HL-60/S4 treated with retinoic acid at 250 ng/mL for 4 days and 3 days (cell line): Measurements from ENCODE around the gene MRPS18A.
"Not testable (repeated sequence)": the region's sequence is repeated elsewhere in the genome, so short reads cannot be mapped to it uniquely, and the experiment has no call there.

Source experiments
- in situ Hi-C: fragments of 300-500 bp; cut with MboI; formaldehyde crosslinking; loops from 2 replicates; pipeline ENCODE4 v1.7.0; 2022; ENCODE audit warnings: low sequenced_read_pairs

The MRPS18A gene

DNA sequence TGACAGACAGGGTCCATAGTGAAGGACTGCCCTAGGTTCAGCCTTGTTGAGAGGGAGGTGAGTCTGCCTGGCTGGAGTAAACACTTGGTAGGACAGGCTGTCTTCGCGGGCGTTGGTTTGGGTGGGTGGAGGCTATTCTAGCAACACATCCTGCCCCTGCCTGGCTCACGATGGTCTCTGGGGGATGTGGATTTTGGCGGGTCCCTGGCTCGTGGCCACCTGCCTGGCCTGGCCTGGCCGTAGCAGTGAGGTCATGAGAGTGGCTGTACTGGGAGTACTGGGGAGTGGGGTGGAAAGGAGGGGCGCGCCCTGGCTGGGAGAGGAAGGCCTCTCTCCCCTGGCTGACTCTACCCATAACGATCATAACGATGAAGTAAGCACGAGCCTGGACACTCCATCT, 30.2 kb upstream of the MRPS18A start:
- in situ Hi-C loops = no loop called here

DNA sequence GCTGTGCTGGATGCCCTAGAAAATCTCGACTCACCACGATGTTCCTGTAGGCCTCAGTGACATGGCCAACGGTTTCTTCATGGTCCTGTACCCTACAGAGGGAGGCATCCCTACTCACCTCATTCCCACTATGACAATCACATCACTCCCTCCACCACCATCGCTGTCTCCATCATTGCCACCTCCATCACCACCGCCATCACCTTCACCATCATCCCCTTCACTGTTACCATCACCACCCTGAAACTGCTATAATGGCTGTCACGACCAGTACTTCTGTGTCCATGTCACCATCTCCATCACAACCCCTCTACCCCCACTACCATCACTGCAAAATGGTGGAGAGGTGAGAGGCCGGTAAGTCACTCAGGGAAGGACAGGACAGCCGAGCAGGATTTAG, 29.8 kb upstream of the MRPS18A start:
- in situ Hi-C loops = no loop called here

DNA sequence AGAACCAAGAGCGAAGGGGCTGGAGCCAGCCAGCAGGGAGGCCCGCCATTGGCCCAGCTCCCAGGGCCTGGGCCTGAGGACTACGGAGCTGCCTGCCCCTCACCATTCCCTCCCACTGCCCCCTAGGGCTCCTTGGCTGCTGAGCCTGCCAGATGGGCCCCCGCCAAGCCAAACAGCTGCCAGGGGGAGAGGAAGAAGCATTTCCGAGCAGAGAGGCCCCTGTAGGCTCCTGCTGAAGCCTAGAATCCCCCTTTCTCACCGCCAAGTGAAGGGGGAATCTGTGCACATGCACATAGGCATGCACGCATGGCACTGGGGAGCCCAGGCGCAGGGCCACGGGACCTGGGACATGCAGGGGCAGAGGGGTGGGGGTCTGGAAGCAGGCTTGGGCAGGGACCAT, 28.5 kb upstream of the MRPS18A start:
- in situ Hi-C loops = no loop called here

DNA sequence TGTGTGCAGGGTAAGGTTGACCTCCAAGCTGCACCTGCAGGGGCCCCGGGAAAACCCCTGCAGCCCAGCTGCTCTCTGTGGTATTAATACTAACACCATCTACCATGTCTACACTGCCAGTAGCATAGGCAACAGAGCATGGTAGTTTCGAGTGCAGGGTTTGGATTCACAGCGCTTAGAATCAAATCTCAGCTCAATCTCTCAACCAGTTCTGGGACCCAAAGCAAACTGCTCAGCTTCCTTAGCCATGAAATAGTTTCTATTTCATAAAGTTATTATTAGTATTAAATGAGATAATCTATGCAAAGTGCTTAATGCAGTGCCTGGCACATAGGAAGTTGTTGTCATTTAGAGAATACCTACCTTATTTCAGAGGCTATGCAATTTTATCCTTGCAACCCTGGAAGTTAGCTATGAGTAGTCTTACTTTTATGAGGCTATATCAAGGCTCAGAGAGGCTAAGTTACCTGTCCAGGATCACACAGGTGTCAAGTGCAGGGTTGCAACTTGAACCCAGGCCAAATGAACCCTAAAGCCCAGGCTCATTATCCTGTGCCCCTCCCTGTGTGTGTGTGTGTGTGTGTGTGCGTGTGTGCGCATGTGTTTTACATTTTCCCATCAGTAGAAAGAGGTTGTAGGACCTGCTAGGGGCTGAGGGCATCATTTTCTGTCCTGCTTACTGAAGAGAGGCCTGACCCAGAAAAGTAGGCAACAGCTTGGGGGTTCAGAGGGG, 27.6 kb upstream of the MRPS18A start:
- in situ Hi-C loops = no loop called here

DNA sequence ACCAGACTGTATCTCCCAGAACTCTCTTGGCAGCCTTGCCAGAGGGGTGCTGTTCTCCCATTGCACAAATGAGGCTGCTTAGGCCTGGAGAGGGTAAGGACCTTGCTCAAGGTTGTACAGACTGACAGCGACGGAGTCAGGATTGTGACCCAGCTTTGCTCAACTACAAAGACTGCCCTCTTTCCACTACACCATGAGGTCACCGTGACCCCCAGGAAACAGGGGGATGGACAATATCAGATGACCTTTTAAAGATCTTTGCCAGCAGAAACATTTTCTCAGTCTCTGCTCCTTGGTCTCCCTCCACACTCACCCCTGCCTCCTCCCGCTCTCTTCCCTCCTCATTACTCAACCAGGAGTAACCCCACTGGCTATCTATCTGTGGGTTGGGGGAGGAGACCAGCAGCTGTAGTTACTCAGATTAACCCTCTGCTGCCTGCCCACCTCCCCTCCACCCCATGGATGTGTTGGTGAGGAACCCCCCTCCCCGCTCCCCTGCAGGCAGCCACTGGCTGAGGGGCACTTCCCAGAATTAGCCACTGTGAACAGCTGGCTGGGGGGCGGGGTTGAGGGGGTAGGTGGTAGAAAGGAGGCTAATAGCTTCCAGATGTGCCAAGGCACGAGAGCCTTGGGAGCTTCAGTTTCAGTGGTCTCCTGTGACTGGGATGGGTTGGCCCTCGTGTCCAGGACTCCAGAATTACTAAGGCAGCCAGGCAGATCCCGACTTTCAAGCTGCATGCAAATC, 26.9 kb upstream of the MRPS18A start:
- in situ Hi-C loops = no loop called here

DNA sequence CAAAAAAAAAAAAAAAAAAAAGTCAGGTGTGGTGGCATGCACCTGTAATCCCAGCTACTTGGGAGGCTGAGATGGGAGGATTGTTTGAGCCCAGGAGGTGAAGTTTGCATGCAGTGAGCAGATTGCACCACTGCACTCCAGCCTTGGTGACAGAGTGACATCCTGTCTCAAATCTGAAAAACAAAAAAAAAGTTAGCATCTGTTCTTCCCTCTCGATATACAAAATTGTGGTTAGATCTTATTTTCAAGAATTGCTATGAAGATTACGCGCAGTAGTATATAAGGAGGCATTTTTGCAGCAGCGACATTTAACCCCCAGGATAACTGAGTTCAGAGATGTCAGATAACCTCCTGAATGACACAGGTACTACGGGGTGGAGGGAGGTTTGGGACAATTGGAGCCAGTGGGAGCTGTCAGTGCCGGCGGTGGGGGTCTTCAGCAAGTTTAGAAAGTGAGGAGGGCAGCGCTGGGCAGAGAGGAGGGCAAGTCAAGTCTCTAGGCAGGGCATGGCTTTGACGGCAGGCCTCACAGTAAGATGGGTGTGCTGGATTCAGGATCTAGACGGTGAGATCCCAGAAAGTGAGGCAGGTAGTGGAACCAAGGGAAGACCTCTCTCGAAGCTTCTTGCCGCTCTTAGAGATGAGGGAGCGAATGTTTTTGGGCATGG, 26.2 kb upstream of the MRPS18A start:
- in situ Hi-C loops = no loop called here

DNA sequence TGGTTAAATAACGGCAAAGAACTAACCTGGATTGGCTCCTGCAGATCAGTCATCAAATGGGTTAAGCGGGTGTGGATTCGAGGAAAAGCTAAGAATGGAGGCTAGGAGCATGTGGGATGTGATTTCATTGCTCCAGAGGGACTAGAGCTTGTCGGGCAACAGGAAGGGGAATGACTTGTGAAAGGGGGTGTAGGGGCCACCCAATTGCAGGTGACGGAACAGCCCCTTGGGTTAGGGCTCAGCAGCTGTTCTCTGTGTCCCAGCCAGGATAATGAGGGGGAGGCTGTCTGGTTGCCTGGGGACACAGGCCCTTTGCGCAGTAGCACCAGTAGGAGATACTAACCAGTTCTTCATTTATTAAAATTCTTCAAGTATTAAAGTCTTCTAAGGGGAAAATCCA, 25.0 kb upstream of the MRPS18A start:
- in situ Hi-C loops = no loop called here

DNA sequence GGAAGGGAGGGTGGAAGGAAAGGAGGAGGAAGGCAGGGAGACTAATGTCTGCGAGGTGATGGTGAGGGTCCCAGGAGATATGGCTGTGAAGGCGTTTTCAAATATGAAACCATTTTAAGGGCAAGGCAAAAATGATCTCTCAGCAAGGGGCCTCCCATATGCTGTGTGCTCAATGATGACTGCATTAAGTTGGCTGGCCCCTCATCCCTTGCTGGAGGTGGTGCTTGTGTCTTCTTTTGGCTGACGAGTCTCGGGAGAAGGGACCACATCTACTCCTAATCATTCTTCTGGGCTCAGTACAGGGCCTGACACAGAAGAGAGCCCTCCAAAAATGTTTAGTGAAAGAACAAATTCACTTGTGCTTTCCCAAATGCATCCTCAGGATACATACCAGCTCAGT, 23.0 kb upstream of the MRPS18A start:
- in situ Hi-C loops = no loop called here

DNA sequence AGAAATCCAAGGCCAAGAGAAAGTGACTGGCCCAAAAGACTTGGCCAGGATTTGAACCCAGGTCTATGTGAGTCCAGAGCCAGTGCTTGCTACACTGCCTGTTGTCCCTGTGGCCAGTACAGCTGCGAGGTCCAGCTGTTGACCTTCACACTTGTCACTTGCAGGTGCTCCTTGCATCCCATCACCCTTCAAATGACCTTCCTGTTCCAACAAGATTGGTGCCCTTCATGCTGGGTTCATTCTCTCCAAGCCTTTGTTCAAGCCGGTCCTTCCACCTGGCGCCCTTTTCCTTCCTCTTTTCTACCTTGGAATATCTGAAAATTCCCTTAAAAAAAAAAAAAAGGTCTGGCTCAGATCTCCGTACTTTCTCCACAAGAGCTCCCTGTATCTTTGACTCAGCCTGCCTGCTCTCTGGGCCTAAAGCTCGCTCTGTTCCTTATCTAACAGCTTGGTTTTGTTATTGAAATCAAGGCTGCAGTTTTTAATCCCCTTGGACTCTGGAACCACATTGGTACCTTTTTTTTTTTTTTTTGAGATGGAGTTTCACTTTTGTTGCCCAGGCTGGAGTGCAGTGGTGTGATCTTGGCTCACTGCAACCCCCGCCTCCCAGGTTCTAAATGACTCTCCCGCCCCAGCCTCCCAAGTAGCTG, 22.2 kb upstream of the MRPS18A start:
- in situ Hi-C loops = no loop called here

DNA sequence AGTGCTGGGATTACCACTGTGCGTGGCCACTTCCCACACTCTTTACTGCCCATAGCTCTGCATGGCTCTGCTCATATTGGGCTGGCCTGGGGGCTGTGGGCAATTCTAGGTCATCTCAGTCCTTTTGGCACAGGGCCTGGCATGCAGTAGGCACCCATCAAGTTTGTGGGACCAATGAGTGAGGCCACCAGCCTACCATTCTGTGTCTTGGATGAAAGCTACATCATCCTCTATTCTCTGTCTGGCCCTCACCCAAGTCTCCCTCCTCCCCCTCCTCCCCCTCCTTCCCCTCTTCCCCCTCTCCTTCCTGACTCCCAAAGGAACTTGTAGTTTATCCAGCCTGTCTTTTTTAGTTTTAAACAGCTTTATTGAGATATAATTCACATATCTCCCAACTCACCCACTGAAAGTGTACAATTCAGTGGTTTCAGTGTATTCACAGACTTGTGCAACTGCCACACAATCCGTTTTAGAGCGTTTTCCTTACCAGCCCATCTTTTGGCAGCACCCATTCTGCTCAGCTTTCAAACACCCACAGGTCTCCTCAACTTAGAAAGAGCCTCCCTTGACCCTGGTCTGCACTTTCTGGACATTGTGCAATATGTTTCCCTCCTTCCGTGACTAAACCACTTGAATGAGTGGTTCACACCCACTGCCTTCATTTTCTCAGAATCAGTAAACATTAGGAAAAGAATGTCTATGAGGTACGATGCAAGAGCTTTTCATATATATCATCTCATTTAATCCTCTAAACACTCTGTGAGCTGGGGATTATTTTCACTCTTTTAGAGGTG, 21.5 kb upstream of the MRPS18A start:
- in situ Hi-C loops = no loop called here

DNA sequence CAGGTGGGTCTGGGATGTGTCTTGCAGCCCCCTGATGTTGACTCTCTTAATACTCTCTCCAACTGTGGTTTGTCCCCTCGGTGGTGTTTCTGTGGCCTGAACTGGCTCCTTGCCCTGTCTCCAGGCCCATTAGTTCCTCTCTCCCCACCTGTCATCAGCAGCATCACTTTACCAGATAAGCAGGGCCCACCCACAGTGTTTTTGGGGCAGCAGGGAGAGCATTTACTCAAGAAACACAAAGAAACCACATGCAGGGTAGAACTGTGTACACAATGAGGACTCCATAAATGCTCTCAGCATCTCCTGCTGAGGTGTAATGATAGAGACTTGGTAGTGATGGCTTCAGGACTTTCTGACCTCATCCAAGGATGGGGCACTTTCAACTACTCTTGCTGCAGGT, 20.2 kb upstream of the MRPS18A start:
- in situ Hi-C loops = no loop called here

DNA sequence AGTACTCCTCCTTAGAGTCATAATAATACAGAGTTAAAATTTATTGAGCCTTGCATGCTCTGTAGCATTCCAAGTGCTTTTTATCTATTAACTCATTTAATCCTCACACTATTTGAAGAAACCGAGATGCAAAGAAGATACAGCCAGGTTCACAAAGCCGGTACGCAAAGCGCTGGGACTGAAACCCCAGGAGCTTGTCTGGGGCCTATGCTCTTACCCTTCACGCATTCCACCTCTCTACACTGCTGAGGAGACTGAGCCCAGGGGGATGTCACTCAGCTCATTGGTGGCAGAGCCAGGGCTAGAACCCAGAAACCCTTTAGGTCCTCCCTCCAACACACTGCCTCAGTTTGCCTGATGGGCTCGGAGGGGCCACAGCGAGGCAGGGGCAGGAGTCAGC, 19.7 kb upstream of the MRPS18A start:
- in situ Hi-C loops = no loop called here

DNA sequence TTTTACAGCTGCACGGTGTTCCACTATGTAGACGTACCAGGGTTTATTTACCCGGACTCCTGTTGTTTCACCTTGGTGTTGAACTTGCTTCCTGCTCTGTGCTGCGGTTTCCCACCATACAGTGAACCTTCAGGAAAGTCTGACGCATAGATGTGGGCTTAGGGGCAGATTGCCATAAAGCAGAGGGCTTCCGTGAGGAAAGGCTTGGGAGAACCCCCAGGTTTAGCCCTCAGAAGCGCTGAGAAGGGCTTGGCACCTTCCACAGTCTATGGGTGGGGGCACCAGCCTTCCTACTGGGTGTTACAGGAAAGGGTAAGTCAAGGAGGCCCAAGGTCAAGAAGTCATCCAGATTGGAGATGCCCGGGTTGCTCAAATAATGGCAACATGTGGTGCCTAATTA, 19.2 kb upstream of the MRPS18A start:
- in situ Hi-C loops = no loop called here

DNA sequence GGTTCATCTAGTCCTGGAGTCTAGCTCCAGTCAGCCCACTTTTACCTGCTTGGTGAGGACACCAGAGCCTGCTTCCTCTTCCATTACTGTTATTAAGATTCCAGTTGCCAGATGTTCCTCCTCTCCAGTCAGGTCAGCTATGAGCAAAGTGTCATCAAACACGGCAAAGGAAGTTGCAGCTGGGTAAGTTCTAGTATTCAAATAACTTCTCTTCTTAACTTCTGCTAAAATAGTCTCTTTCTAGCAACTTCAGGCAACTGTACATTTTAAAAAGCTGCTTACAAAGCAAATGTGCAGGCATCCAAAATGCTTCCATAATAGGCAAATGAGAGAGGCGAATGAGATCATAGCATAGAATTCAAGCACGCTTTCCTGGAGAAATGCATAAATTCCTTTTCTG, 18.4 kb upstream of the MRPS18A start:
- in situ Hi-C loops = no loop called here

DNA sequence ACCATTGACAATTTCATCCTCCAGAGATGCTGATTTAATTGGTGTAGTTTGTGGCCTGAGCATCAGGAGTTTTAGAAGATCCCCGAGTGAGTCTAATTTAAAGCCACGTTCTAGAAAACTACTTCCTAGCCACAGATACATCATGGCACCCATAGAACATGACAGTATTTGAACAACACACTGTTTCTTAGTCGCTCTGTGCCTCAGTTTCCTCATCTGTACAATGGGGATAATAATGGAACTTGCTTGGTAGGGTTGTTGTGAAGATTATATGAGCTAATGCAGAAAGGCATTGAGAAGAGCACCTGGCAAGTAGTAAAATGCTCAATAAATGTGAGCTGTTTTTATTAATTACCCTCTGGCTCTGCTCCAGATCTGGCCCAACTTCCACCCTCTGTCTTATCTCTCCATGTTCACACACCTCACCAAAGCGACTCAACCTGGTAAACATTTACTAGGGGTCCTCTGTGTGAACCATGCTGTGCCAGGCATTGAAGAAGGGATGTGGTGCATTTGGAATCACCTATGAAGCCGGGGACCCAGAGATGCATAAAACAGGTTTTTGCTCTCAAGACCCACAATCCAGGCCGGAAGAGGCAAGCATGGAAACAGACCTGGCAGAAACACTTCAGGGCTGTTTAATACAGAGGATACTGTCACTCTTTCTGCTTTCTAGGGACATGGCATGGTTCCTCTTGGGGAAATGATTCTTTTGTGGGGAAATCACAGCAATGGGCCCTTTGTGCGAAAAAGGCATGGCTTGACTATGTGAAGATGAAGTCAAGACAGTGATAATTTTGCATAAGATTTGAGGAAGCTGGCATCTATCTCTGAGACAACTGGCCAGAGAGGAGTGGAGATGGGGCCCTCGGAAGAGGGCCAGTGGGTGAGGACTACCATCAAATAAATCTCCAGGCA, 16.2 kb upstream of the MRPS18A start:
- in situ Hi-C loops = no loop called here

DNA sequence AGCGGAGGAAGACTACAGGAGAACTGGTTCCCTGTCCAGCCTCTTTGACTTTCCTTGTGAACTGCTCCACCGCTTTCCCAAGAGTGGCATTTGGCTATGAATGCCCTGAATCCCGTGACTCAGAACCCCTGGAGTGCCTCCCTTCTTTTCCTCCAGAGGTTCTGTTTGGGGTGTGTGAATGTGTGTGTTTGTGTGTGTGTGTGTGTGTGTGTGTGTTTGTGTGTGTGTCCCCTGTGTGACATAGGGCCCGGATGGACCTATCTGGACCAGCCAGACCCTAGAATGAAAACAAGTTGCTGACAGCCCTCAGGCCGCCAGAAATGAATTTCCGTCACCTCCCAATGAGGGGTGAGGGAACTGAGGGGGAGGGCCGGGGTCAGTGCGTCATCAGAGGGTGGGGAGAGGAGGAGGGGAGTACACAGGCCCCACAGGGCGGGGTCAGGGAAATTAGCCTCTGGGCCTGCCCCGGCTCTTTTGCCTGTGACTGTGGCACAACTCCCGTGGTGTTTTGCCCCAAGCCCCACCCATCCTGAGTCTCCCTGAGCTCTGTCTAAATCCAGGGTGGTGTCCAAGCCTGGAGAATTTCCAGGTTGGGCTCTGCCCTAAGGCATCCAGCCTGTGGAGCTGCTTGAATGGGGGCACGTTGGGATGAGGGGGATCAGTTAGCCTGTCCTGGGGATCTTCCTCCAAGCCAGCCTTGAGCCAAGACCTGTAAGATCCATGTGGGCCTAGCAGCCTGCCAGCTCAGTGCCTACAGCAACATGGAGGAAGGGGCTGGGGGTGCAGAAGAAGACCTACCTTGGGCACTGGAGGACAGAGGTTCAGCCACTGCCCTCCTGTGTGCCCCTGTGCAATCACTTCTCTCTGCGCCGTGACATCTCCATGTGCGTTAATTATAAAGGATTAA, 15.2 kb upstream of the MRPS18A start:
- in situ Hi-C loops = no loop called here

DNA sequence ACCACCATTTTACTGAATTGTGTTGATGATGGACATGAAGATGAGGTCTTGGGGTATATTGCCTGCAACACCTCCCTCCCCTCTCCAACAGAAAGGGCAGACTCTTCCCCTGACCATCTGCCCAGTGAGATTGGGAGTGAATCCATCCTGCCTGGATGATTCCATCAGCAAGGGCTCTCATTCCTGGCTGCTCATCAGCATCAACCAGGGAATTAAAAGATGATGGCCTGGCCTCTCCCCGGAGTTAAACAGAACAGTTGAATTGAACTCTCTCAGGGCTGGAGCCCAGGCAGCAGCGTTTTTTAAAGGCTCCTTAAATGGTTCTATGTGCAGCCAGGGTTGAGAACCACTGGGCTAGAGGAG, 14.6 kb upstream of the MRPS18A start:
- in situ Hi-C loops = no loop called here

DNA sequence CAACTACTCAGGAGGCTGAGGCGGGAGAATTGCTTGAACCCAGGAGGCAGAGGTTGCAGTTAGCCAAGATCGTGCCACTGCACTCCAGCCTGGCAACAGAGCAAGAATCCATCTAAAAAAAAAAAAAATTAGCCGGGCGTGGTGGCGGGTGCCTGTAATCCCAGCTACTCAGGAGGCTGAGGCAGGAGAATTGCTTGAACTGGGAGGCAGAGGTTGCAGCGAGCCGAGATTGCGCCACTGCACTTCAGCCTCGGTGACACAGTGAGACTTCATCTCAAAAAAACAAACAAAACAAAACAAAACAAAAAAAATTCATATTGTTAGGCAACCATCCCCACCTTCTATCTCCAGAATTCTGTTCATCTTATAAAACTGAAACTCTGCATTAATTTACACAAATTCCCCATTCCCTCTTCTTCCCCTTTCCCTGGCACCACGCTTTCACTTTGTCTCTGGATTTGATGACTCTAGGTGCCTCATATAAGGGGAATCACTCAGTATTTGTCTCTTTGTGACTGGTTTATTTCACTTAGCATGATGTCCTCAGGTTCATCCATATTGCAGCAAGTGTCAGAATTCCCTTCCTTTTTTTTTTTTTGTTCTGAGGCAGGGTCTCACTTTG, 13.5 kb upstream of the MRPS18A start:
- in situ Hi-C loops = not testable (repeated sequence)
